AG10803 (cell line): ENCODE measurements around the gene CA4.
A peak's percentile ranks its signal among the peaks of the same experiment; 100 is the strongest.

Source experiments
- DNase-seq: peaks from one replicate; pipeline ENCODE4 v3.0.0; 2010; ENCODE audit warnings: low read depth
- H3K4me3 ChIP-seq: 2 replicates; pipeline ENCODE4 v1.5.1; 2011; ENCODE audit warnings: mild to moderate bottlenecking, low read length, control low read depth
- TF ChIP-seq, protein P1 (sequence below): conservative IDR thresholded peaks from 2 replicates; pipeline ENCODE4 v1.5.1; 2011; ENCODE audit warnings: mild to moderate bottlenecking, low read length, control low read depth, inconsistent platforms

CA4 gene

DNA sequence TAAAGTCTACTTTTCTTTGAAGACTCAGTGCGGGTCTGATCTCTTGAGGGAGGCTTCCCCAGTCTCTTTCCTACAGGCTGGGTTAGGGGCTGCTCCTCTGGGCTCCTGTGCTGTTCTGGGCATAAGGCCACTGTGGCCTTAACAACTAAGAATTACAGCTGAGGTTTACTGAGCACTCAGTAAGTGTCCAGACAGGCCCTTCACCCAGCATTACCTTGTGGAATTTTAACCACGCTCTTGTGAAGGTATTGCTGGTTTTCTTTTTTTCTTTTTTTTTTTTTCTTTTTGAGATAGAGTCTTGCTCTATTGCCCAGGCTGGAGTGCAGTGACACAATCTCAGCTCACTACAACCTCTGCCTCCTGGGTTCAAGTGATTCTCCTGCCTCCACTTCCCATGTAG is 3.6 kb upstream of the CA4 start:
- DNase-seq: no peak
- TF ChIP-seq, protein P1, sequence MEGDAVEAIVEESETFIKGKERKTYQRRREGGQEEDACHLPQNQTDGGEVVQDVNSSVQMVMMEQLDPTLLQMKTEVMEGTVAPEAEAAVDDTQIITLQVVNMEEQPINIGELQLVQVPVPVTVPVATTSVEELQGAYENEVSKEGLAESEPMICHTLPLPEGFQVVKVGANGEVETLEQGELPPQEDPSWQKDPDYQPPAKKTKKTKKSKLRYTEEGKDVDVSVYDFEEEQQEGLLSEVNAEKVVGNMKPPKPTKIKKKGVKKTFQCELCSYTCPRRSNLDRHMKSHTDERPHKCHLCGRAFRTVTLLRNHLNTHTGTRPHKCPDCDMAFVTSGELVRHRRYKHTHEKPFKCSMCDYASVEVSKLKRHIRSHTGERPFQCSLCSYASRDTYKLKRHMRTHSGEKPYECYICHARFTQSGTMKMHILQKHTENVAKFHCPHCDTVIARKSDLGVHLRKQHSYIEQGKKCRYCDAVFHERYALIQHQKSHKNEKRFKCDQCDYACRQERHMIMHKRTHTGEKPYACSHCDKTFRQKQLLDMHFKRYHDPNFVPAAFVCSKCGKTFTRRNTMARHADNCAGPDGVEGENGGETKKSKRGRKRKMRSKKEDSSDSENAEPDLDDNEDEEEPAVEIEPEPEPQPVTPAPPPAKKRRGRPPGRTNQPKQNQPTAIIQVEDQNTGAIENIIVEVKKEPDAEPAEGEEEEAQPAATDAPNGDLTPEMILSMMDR: no peak
- H3K4me3 ChIP-seq: no peak overlapping the region

DNA sequence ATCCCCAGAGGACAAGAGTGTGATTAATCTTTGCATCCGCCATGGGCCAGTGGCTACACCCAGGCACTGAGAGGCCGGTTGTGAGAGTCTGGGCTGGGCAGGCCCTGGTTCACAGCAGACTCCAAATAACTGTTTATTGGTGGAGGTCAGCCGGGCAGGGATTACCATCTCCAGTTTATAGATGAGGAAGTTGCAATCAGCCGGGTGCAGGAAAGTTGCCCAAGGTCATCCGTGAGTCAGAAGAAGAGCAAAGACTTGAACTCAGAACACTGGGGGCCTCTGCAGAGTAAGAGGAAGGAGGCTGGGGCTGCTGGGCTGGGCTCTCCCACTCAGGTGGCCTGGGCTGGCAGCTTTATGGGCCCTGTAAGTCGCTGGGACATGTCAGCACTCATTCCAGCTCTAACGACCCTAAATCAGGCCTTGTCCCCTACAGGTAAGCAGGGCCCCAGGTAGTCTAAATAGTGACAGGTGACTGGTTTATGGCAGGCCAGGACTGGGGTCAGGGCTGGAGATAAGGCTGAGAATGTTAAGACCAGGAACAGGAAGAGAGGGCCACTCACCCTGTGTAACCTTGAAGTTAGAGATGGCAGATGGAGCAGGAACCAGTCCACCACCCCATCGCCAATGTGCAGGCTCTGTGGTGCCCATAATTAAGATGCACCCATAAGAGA is 2.1 kb upstream of the CA4 start:
- DNase-seq: no peak
- no peak overlapping the region for H3K4me3 ChIP-seq
- TF ChIP-seq, protein P1: no peak

DNA sequence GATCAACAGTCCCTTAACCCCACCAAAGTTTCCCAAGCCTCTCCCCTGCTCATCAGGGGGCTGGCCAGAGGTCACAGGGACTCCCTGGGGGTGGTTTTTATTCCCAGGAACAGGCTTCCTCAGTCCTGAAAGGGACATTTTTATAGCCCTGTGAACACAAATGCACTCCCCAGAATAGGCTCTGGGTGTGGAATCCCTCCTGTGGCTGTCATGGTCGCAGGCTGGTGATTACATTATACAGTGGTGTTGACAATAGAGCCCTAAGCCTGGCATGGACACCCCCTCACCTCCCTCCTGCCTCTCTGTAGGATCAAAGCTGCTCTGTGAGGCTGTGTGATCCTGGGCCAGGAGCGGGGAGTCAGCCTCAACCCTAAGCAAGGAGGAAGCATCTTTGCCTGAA is 1.4 kb upstream of the CA4 start:
- no peak overlapping the region for H3K4me3 ChIP-seq
- DNase-seq: no peak
- TF ChIP-seq, protein P1: no peak

DNA sequence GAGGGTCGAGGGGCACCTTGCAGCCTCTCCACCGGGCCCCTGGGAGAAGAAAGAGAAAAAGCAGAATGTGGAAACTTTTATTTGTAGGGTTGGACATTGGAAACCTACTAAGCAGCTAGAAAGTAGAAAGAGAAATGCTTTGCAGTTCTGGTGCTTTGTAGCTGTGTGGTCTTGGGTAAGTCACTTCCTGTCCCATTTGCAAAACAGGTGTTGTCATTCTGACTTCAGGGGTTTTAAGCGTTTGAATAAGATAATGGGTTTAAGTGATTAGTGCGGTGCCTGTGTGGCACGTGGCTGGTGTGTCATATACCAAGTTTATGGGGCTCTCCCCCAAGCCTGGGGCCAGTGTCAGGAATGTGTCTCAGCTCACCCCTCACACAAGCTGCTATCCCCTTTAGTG is 1.6 kb downstream of the CA4 start:
- DNase-seq: no peak
- H3K4me3 ChIP-seq: no peak overlapping the region
- TF ChIP-seq, protein P1: no peak

DNA sequence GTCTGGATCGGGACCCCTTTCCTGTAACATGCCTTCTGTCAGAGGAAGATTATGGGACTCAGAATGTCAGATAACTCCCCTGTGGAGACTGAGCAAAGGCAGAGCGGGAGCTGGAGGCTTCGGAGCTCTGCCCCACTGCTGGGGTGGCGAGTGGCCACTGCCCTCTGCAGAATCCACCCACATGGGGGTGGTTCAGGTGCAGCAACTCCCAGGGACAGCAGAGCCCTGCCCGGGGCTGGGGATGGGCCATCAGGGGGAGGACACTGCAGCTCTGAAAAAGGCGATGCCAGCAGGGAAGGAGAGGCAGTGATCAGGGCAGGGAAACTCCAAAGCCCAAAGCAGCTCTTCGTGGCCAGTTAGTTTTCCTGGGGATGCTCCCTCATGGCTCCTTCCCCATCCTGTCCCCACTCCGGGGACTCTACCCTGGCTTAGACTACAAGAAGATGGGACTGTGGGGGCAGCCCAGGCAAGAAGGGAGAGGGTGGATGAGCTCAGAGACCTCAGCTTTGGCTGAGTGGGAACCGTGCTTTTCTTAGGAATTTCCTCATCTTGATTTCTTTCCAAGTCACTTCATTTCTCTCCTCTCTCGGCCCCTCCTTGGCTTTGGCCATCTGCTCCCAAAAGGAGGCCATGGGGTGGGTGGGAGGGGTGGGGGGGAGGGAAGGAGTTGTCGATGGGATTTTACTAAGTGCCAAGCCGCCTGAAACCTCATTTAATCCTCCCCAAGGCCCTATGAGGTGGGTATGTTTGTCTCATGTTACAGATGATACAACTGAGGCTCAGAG is 4.0 kb downstream of the CA4 start:
- TF ChIP-seq, protein P1: no peak
- peak; percentile 53 for DNase-seq
- no peak overlapping the region for H3K4me3 ChIP-seq

DNA sequence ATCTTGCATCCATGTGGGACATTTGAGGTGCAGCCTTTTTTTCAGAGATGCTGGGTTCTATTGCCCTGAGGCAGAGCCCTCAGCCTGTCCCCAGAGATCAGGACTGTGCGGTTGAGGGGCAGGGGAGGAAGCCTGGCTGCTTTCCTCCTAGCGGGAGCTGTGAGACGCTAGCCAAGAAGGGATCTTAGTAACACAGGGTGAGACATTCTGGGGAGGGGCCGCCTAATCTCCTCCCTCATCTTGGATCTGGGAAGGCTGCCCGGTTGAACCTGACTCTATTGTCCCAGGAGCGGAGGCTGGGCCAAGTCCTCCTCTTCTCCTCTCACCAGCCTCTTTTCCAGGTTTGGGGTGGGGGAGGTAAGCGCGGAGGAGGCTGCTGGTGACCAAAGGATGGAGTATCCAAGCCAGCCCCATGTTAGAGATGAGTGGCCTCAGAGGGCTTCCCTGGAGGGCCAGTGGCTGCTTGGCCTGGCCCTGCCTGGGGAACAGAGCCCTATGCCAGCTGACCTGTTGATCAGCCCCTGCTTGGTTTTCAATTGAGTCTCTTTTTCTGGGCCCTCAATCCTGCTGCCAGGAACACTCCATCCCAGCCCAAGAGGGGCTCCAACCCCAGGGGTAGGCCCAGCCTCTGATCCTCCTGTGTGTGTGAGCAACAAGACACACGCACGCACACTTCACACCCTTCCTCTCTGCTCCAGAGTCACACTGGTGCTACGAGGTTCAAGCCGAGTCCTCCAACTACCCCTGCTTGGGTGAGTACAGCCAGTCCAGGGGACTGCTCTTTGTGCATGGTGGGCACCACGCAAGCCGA is 5.0 kb downstream of the CA4 start:
- TF ChIP-seq, protein P1: no peak
- no peak overlapping the region for H3K4me3 ChIP-seq
- DNase-seq: peak; percentile 84
